Ovary (tissue), 3 donors: ENCODE results near the gene AGMO.

ENCODE experiments used
- CTCF ChIP-seq, 3 donors: fragments of 450-650 bp in 2 of 3; fragments of 200-600 bp in 1 of 3; IDR thresholded peaks; one replicate each; pipeline versions ENCODE4 v1.5.1 to v1.8.0; 2016 to 2022; ENCODE audit warnings: antibody characterized with exemption in 3 of 3, mild to moderate bottlenecking in 1 of 3
- EP300 ChIP-seq: sonication (generic); formaldehyde crosslinking; IDR thresholded peaks from one replicate; pipeline ENCODE4 v1.6.1; 2017; ENCODE audit warnings: antibody characterized with exemption
- POLR2A ChIP-seq: fragments of 450-650 bp; IDR thresholded peaks from one replicate; pipeline ENCODE4 v1.6.1; 2017; ENCODE audit warnings: antibody characterized with exemption, mild to moderate bottlenecking, moderate library complexity
- donor health status: DM: no; HTN: no; CAD: no.

GRCh38 chr7:15462721-15463389, 99.0 kb downstream of the AGMO start:
- no peak for TF ChIP-seq CTCF (IDR thresholded peaks at IDR 0.05)
- no peak for TF ChIP-seq EP300
- no peak for TF ChIP-seq POLR2A
